Smooth muscle cell of the brain vasculature (primary cell): ENCODE results near the gene C19orf44.
A peak's percentile ranks its signal among the peaks of the same experiment; 100 is the strongest.
"Not testable (repeated sequence)": the region's sequence is repeated elsewhere in the genome, so short reads cannot be mapped to it uniquely, and the experiment has no call there.

Experiments
- DNase-seq: peaks from one replicate; pipeline ENCODE4 v3.0.0-alpha.2; 2012; ENCODE audit warnings: low read depth, low spot score

The C19orf44 gene

DNA sequence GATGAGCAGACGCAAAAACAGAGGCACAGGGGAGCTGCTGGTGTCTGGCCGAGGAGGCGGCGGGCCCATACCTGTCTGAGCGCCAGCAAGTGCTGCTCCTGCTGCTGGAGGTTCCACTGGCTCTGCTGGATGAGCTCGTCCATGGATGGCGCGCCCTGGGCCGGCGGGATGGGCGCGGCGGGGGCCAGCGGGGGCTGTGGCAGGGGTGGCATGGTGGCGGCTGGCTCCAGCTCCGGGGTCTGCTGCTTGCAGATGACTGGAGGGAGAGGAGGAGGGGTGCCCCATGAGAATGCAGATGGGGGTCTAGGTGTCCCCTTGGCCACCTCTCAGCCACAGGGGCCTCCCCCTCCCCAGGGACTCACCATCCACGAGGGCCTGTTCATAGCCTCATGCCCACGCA, 39.2 kb downstream of the C19orf44 start:
- DNase-seq, result no peak

DNA sequence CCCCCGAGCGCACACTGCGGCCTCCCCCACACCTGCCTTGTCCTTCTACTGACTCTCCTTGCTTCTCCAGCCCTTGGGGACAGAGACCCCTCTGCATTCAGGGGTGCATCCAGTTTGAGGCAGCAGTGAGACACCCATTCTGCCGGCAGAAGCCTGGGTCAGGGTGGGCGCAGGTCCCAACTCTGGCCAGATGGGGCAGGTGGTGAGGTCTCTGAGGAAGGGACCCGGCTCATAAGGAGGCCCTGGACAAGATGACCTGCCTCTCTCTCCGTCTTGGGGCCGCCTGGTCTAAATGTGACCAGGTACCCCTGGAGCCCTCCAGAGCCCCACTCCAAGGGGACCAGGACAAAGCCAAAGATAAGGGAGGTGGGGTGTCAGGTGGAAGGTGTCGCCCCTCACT, 39.9 kb downstream of the C19orf44 start:
- DNase-seq, result no peak

DNA sequence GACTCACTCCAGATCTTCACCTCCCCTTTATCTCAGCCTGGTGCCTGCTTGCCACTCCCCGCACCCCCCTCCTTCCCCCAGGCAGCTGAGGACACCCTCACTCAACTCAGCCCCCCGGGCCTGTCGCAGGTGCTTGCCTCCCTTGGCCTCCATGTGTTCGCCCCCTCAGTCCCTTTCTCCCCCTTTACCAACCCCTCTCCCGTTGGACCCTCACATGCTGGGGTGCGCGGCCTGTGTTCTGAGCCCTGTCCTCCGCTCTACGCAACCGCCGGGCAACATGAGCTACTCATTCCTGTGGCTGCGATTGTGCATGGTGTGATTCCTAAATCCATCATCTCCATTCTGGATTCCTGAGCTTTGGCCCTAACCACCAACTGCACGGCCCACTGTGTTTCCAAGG, 40.9 kb downstream of the C19orf44 start:
- no peak for DNase-seq

DNA sequence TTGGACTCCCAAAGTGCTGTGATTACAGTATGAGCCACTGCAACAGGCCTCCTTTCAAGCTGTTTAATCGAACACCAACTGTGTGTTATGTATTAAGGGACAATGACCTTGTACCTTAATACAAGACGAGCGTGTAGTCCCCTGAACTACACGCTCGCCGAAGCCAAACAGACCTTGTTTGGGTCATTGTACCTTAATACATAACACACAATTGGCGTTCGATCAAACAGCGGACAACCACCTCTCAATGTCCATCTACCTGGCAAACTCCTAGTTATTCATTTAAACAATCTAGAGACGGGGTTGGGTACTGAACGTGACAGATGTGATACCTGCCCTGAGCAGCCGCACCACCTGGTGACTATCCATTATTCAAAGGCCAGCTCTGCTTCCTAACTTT, 44.8 kb downstream of the C19orf44 start:
- DNase-seq, result no peak

DNA sequence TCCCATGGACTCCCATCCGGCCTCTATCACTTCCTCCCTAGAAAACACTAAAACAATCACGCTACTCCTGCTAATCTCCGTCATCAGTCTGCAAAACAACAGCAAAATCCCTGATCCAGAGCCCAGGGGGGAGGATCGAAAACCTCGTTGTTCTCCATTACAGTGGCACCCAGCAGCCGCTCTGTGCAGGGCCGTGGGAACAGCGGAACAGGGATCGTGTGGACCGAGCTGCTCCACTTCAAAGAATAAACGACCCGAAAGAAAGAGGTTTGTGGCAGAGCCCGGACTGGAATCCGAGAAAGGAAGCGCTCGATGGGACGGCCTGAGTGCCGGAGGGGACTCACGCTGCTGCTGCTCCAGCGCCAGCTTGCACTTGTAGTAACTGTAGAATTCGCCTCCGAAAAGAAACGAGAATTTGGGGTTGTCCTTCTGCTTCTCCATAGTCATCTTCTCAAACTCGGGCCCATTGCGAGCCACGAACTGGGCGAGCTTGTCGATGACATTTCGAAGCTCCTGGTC, 45.4 kb downstream of the C19orf44 start:
- DNase-seq, result no peak

DNA sequence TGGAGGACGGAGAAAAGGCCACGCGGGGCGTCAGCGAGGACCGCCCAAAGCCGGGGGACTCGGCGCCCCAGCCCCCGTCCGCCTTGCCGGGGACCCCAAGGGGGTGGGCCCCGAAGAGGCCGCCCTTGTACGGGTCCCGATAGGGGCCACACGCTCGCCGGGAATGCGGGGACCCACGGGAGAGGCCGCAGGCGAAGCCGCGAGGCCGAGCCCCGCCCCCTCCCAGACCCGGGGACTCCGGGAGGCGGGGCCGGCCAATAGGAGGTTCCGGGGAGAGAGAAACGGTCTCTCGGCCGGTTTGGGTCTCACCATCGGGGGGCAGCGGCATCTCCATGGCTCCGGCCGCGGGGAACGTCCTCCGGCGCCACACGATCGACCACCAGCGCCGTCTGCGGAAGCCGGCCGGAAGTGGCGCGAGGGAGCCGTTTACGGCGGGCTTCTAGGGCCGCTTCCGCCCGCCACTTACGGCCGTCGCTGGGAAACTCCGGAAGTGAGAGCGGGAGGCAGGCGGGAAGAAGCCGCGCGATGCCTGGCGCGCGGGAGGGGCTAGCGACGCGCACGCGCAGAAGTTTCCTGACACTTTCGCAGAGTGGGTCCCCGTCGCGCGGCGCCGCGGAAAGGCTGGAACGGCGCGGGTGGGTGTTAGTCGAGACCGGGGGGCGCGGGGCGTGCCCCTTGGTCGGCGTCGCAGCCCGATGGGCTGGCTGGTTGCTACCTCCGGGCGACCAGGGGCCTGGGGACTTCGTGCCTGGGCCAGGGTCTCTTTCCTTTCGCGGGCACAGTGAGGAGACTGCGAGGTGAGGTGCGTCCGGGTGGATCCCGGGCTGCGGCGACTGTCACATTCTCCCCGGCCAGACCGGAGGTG, 46.1 kb downstream of the C19orf44 start, which contains the start of gene CHERP:
CHERP (minus strand) TSS at position 393 of the 865 bp plus-strand sequence; CDS start at position 334, 59 bp downstream.
- DNase-seq, result peak; percentile 83

DNA sequence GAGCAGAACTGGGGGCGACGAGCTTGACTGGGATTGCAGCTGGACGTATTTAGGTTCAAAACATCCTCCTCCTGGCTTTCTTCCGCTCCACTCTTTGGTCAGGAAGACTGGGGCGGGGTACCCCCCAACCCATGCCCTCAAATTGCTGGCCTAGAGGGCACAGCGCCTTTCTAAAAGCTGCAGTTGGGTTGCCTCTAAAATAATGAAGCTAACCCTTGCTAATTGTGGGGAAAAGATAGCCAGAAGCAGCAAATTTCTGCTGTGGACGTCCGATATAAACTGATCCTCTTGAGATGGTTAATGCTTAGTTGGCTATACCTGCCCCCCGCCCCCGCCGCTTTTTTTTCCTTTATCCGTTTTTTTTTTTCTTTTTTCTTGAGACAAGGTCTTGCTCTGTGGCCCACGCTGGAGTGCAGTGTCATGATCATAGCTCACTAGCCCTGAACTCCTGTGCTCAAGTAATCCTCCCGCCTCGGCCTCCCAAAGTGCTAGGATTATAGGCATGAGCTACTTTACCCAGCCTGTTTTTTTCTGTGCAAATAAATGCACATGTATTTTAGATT, 46.8 kb downstream of the C19orf44 start:
- no peak for DNase-seq

DNA sequence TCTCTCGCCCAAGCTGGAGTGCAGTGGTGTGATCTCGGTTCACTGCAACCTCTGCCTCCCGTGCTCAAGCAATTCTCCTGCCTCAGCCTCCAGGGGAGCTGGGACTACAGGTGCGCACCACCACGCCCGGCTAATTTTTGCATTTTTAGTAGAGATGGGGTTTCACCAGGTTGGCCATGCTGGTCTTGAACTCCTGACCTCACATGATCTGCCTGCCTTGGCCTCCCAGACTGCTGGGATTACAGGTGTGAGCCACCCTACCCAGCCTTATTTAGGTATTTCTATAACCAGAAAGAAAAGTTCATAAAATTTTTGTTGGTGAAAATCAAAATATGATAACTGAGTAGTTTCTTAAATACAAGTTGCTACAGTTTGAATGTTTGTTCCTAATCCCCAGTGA, 47.5 kb downstream of the C19orf44 start:
- DNase-seq, result not testable (repeated sequence)

DNA sequence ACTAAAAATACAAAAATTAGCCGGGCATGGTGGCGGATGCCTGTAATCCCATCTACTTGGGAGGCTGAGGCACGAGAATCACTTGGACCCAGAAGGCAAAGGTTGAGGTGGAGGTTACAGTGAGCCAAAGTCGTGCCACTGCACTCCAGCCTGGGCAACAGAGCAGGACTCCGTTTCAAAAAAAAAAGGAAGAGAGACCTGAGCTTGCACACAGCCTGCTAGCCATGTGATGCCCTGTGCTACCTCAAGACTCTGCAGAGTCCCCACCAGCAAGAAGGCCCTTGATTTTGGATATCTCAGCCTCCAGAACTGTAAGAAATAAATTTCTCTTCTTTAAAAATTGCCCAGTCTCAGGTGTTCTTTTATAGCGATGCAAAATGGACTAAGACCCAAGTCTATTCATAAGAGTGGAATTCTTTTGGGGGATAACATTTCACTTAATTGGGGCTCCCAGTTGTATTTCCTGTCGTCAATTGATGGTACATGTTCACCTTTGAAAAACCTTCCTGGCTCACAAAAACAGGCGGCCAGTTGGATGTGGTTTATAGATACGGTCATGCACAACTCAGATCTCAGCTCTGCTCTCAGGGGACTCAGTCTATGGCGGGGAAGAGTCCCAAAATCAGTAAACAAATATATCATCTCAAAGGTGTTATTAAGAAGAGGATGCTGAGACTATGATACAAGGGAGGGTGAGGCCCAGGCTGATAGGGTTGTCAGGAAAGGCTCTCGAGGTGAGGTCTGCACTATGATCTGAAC, 48.5 kb downstream of the C19orf44 start:
- DNase-seq, result no peak

DNA sequence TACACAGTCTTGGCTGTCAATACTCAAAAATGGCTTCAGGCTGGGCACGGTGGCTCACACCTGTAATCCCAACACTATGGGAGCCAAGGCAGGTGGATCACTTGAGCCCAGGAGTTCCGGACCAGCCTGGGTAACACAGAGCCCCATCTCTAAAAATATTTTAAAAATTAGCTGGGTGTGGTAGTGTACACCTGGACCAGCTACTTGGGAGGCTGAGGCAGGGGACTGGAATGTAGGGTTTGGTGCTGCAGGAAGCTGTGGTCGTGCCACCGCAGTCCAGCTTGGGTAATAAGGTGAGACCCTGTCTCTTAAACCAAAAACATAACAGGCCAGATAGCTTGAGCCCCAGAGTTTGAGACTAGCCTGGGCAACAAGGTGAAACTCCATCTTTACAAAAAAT, 52.8 kb downstream of the C19orf44 start:
- no peak for DNase-seq

DNA sequence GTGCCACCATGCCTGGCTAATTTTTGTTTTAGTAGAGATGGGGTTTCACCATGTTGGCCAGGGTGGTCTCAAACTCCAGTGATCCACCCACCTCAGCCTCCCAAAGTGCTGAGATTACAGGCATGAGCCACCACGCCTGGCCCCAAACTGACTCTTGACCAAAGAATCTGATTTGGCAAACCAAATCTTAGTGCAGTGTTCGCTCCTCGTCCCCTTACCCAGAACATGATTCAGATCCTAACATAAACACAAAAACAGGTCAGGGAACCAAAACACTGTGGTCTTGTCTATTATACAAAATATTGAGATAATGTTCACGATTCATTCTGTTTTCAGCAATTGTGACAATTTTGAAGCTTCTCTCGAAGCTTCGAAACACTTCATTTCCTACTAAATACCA, 55.7 kb downstream of the C19orf44 start:
- not testable (repeated sequence) for DNase-seq

DNA sequence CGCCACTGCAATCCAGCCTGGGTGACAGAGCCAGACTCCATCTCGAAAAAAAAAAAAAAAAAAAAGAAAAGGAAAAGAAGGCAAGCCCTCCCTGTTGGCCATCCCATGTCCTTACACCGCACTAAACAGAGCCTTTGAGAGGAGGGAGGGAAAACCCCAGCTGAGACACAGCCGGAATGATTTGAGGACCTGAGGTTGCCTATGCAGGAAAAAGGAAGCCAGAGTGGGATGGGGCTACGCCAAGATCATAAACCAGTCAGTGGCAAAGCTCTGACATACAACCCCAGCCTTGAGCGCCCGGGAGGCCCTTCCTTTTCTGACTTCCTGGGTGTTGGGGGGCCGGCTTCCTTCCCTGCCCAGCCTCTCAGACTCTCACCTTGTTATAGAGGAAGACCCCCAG, 58.6 kb downstream of the C19orf44 start:
- no peak for DNase-seq

DNA sequence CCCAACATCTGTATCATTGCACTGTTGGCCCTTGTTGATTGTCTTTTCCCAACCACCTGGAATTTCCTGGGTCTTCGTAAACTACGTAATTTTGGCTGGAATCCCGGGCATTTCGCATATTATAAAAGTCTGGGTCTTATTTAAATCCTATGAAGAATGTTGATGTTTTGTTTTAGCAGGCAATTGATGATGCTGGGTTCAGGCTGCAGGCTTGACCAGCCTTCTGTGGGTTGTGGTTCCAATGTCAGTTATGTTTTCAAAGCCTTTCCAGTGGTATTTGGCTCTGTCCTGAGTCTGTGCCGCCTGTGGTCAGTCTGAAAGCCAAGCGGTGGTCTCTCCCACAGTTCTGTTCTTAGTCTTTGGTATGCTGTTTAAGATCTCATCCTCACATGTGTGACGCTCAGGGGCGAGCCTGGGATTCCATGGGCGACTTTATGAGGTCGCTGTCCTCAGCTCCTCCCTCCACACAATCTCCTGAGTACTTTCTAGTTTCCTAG, 63.6 kb downstream of the C19orf44 start:
- no peak for DNase-seq

DNA sequence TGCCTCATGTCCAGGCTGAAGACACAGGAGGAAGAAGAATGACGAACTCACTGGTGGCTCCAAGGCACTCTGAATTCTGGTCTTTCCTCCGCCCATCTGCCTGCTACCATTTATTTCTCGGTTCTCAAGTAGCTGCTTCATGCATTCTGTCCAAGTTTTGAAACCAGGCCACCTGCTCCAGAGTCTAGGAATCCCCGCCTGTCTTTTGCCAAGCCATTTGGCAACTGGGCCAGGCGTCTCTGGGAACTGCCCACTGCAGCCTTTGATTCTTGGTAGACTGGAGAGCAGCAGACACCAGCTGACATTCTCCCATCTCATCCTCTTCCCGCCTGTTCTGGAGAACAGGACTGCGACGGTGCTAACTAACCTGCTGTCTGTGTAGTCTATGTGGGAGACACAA, 65.2 kb downstream of the C19orf44 start:
- no peak for DNase-seq

DNA sequence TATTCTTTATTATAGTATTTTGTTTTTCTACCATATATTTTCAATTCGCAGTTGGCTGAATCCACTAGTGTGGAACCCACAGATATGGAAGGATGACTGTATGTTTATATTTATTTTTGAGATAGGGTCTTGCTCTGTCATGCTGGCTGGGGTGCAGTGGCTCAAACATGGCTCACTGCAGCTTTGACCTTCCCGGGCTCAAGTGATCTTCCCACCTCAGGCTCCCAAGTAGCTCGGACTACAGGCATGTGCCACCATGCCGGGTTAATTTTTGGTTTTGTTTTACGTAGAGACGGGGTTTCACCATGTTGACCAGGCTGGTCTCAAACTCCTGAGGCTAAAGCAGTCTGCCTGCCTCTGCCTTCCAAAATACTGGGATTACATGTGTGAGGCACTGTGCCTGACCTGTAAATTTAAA, 66.4 kb downstream of the C19orf44 start:
- DNase-seq, result no peak

DNA sequence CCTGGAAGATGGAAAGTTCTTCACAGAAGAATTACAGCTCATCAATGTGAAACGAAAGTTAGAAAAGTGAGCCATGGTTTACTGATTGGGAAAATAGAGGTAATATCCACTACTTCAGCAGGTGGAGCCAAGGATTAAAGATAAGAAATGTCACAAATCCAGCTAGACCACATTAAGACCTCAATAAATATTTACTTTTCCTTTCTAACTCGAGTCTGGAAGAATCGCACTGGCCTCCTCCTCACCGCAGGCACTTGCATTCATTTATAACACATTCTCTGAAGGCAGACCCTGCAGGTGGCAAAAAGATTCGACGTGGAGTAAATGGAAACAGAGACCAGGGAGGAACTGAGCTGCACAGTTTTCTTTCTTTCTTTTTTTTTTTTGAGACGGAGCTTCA, 68.6 kb downstream of the C19orf44 start:
- no peak for DNase-seq

DNA sequence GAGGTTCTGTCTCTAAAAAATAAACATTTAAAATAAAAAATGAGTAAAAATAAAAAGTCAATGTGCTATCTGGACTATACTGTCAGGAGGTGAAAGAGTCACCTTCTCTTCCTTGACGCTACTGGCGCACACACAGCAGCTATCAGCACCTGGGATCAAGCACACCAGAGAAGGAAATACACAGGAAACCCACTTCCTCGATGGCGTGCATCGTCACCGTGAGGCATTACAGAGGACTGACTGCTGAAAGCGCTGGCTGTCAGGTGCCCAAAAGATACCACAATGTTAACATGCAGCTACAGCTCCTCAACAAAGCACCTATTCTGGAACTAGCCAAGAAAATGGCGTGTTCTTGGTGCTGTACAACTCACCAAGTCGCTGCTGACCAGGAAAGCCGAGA, 70.0 kb downstream of the C19orf44 start:
- no peak for DNase-seq

DNA sequence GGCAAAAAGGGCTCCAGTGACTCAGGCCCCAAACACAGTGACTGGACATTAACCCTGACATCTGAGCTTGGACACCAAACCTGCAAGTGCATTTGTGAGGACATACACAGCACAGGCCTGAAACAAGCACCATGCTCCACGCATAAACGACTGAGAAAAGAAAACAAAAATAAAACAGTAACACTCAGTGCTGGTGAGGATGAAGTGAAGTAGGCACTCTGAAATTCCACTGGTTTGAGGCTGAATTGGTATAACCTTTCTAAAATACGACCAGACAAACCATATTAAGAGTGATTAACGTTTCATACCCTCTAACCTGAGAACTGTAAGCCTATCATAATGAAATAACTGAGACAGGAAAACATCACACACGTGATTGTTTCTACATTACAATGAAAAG, 70.5 kb downstream of the C19orf44 start:
- DNase-seq, result no peak

DNA sequence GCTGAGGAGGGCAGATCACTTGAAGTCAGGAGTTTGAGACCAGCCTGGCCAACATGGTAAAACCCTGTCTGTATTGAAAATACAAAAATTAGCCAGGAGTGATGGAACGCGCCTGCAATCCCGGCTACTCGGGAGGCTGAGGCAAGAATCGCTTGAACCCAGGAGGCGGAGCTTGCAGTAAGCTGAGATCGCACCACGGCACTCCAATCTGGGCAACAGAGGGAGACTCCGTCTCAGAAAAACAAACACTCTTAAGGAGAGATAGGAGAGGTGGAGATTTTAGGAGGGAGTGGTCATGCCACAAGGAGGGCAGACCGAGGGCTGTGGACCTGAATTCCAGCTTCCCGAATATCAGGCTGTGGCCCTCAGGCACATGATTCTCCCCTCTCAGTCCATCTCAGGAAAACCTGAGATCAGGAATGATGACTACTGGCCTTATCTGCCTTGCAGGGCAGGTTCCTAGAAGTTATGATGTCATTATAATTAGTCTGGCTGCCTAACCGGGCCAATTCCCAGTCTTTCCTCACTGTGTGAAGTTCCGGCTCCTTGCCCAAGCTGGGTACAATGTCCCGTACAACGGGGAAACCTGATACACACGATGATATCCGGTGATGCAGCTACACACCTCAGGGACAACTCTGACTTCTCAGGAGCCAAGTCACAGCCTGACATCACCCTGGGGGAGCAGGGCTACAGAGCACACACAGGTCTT, 73.6 kb downstream of the C19orf44 start:
- DNase-seq, result no peak
